Stimulated activated naive CD4-positive, alpha-beta T cell (primary cell): ENCODE results near the gene RPS21.

ENCODE experiments used
- DNase-seq, 6 experiments: peaks; one replicate each; lab custom pipeline; 2025; lab: John Stamatoyannopoulos, UW

Gene RPS21

GRCh38 chr20:62410746-62411478 is 24.0 kb downstream of the RPS21 start:
- DNase-seq, result no peak

GRCh38 chr20:62411479-62412193 is 24.7 kb downstream of the RPS21 start:
- DNase-seq, result no peak

GRCh38 chr20:62412194-62413024 is 25.5 kb downstream of the RPS21 start:
- DNase-seq, result no peak

- DNase-seq, result no peak
Observed at GRCh38 chr20:62413025-62413570, 26.2 kb downstream of the RPS21 start.

- DNase-seq, result no peak
Observed at GRCh38 chr20:62413896-62414481, 27.1 kb downstream of the RPS21 start.

- no peak for DNase-seq
Observed at GRCh38 chr20:62415354-62416111, 28.6 kb downstream of the RPS21 start.

- no peak for DNase-seq
Observed at GRCh38 chr20:62416651-62417637, 30.0 kb downstream of the RPS21 start.

GRCh38 chr20:62417981-62418708 is 31.2 kb downstream of the RPS21 start:
- no peak for DNase-seq

GRCh38 chr20:62418709-62419487 is 32.0 kb downstream of the RPS21 start:
- no peak for DNase-seq

- DNase-seq, result no peak
Observed at GRCh38 chr20:62419759-62420158, 32.9 kb downstream of the RPS21 start.

- no peak for DNase-seq
Observed at GRCh38 chr20:62420846-62421715, 34.2 kb downstream of the RPS21 start.

- no peak for DNase-seq
Observed at GRCh38 chr20:62421716-62421990, 34.8 kb downstream of the RPS21 start.

- DNase-seq, result no peak
Observed at GRCh38 chr20:62422636-62423325, 35.9 kb downstream of the RPS21 start.

GRCh38 chr20:62423326-62423706 is 36.4 kb downstream of the RPS21 start:
- DNase-seq, result no peak

GRCh38 chr20:62424249-62425107 is 37.6 kb downstream of the RPS21 start:
- no peak for DNase-seq
